NCI-H446 (cell line): ENCODE measurements around the gene DNPH1.

Experiments
- DNase-seq, 2 experiments: peaks; one replicate each; lab custom pipeline; 2025; lab: John Stamatoyannopoulos, UW

The DNPH1 gene

GRCh38 chr6:43263314-43264178, 34.3 kb upstream of the DNPH1 start:
- peak in 1 of 2 experiments; percentile 73 for DNase-seq

- no peak for DNase-seq
Measured at GRCh38 chr6:43262780-43263313, 33.6 kb upstream of the DNPH1 start.

GRCh38 chr6:43262000-43262779, 32.9 kb upstream of the DNPH1 start:
- DNase-seq, result no peak

GRCh38 chr6:43261198-43261597, 31.9 kb upstream of the DNPH1 start:
- DNase-seq, result no peak

GRCh38 chr6:43260791-43261190, 31.5 kb upstream of the DNPH1 start:
- no peak for DNase-seq

- DNase-seq, result no peak
Measured at GRCh38 chr6:43258807-43259686, 29.8 kb upstream of the DNPH1 start.

GRCh38 chr6:43258180-43258579, 28.9 kb upstream of the DNPH1 start:
- DNase-seq, result no peak

- no peak for DNase-seq
Measured at GRCh38 chr6:43257367-43258145, 28.3 kb upstream of the DNPH1 start.

GRCh38 chr6:43256670-43257366, 27.5 kb upstream of the DNPH1 start:
- no peak for DNase-seq

GRCh38 chr6:43255408-43256054, 26.2 kb upstream of the DNPH1 start:
- no peak for DNase-seq

- no peak for DNase-seq
Measured at GRCh38 chr6:43254846-43255245, 25.6 kb upstream of the DNPH1 start.

GRCh38 chr6:43254138-43254817, 25.0 kb upstream of the DNPH1 start:
- no peak for DNase-seq

- no peak for DNase-seq
Measured at GRCh38 chr6:43253401-43253800, 24.1 kb upstream of the DNPH1 start.

- peak in 1 of 2 experiments; percentile 63 for DNase-seq
Measured at GRCh38 chr6:43250992-43251373, 21.7 kb upstream of the DNPH1 start.

- DNase-seq, result no peak
Measured at GRCh38 chr6:43248791-43249190, 19.5 kb upstream of the DNPH1 start.

GRCh38 chr6:43248101-43248500, 18.8 kb upstream of the DNPH1 start:
- no peak for DNase-seq

- DNase-seq, result peak; percentile 60 to 80
Measured at GRCh38 chr6:43247114-43247999, 18.1 kb upstream of the DNPH1 start.
